Loucy (cell line): ENCODE data around the gene HAL.

Experiments
- H2AFZ ChIP-seq: fragments of 200-600 bp; sonication (generic); 2 replicates; pipeline ENCODE4 v1.6.0; 2016; ENCODE audit warnings: antibody characterized with exemption, mild to moderate bottlenecking, low read length, moderate library complexity
- H3F3A ChIP-seq: fragments of 200-600 bp; 2 replicates; pipeline ENCODE4 v1.6.0; 2016; ENCODE audit warnings: antibody characterized with exemption, low read depth, mild to moderate bottlenecking
- H3K27me3 ChIP-seq: fragments of 200-600 bp; sonication (generic); 2 replicates; pipeline ENCODE4 v1.6.1; 2014; ENCODE audit warnings: low read length, mild to moderate bottlenecking; ENCODE audit not compliant: insufficient read depth, poor library complexity, severe bottlenecking
- H3K36me3 ChIP-seq: fragments of 200-600 bp; sonication (generic); 2 replicates; pipeline ENCODE4 v1.6.1; 2016; ENCODE audit warnings: low read length; ENCODE audit not compliant: insufficient read depth
- H3K4me1 ChIP-seq: fragments of 200-600 bp; sonication (generic); 2 replicates; pipeline ENCODE4 v1.5.1; 2014; ENCODE audit warnings: low read length, mild to moderate bottlenecking; ENCODE audit not compliant: insufficient read depth, poor library complexity, severe bottlenecking
- H3K4me2 ChIP-seq: fragments of 200-600 bp; sonication (generic); 2 replicates; pipeline ENCODE4 v1.6.0; 2014; ENCODE audit warnings: antibody characterized with exemption, low read length, low read depth, mild to moderate bottlenecking; ENCODE audit not compliant: poor library complexity, severe bottlenecking
- H3K4me3 ChIP-seq: fragments of 200-600 bp; sonication (generic); 2 replicates; pipeline ENCODE4 v1.5.1; 2014; ENCODE audit warnings: low read length, mild to moderate bottlenecking, mixed read lengths; ENCODE audit not compliant: poor library complexity, severe bottlenecking
- H3K79me2 ChIP-seq: fragments of 200-600 bp; sonication (generic); 2 replicates; pipeline ENCODE4 v1.6.1; 2014; ENCODE audit warnings: low read length; ENCODE audit not compliant: insufficient read depth
- H3K9ac ChIP-seq: fragments of 200-600 bp; sonication (generic); 2 replicates; pipeline ENCODE4 v1.6.0; 2014; ENCODE audit warnings: mild to moderate bottlenecking, low read depth, low read length, moderate library complexity; ENCODE audit not compliant: poor library complexity, severe bottlenecking
- H3K9me2 ChIP-seq: fragments of 200-600 bp; sonication (generic); replicated peaks from 2 replicates; pipeline ENCODE4 v1.6.1; 2016; ENCODE audit warnings: low read depth, low read length, mixed read lengths
- H3K9me3 ChIP-seq: fragments of 200-600 bp; sonication (generic); 2 replicates; pipeline ENCODE4 v1.6.1; 2014; ENCODE audit warnings: mild to moderate bottlenecking, antibody characterized with exemption, low read length, low read depth; ENCODE audit not compliant: insufficient read depth
- H4K20me1 ChIP-seq: fragments of 200-600 bp; sonication (generic); 2 replicates; pipeline ENCODE4 v1.6.0; 2014; ENCODE audit warnings: antibody characterized with exemption, low read length, mild to moderate bottlenecking; ENCODE audit not compliant: insufficient read depth, poor library complexity, severe bottlenecking
- CTCF ChIP-seq: fragments of 200-600 bp; sonication (generic); conservative IDR thresholded peaks from 2 replicates; pipeline ENCODE4 v1.5.1; 2014; ENCODE audit warnings: mild to moderate bottlenecking, antibody characterized with exemption, low read length
- EZH2phosphoT487 ChIP-seq: fragments of 200-600 bp; IDR thresholded peaks from 2 replicates; pipeline ENCODE4 v1.6.1; 2018; ENCODE audit warnings: antibody characterized with exemption, mild to moderate bottlenecking, moderate library complexity, borderline replicate concordance

Gene HAL

GRCh38 chr12:95997276-95997675, 1.1 kb upstream of the HAL start:
- H3K9me3 ChIP-seq = no peaks in the 10 kb centered on the region
- H3F3A ChIP-seq = no peaks in the 10 kb centered on the region
- H3K9me2 ChIP-seq = no peaks in the 10 kb centered on the region
- no peak overlapping the region for H3K4me3 ChIP-seq
- no peak overlapping the region for H3K9ac ChIP-seq
- TF ChIP-seq EZH2phosphoT487 = no peak
- TF ChIP-seq CTCF = no peak
- H3K79me2 ChIP-seq = no peaks in the 10 kb centered on the region
- no peaks in the 10 kb centered on the region for H3K27me3 ChIP-seq
- no peak overlapping the region for H3K4me2 ChIP-seq
- H2AFZ ChIP-seq = no peak overlapping the region
- peaks cover 3% of the 10 kb centered on the region; the same call in 1 of the 2 replicates for H3K36me3 ChIP-seq
- no peaks in the 10 kb centered on the region for H4K20me1 ChIP-seq
- H3K4me1 ChIP-seq = no peaks in the 10 kb centered on the region

GRCh38 chr12:95995238-95996031, 709 bp downstream of the HAL start:
- no peak overlapping the region for H3K4me3 ChIP-seq
- H3K9ac ChIP-seq = no peak overlapping the region
- no peak overlapping the region for H3K4me2 ChIP-seq
- TF ChIP-seq CTCF (no peak), EZH2phosphoT487 (no peak)
- no peaks in the 10 kb centered on the region for H3K36me3 ChIP-seq
- no peak overlapping the region for H2AFZ ChIP-seq
- H4K20me1 ChIP-seq = no peaks in the 10 kb centered on the region
- H3K79me2 ChIP-seq = no peaks in the 10 kb centered on the region
- no peaks in the 10 kb centered on the region for H3K4me1 ChIP-seq
- H3K27me3 ChIP-seq = no peaks in the 10 kb centered on the region
- no peaks in the 10 kb centered on the region for H3K9me2 ChIP-seq
- H3F3A ChIP-seq = no peaks in the 10 kb centered on the region
- no peaks in the 10 kb centered on the region for H3K9me3 ChIP-seq

DNA sequence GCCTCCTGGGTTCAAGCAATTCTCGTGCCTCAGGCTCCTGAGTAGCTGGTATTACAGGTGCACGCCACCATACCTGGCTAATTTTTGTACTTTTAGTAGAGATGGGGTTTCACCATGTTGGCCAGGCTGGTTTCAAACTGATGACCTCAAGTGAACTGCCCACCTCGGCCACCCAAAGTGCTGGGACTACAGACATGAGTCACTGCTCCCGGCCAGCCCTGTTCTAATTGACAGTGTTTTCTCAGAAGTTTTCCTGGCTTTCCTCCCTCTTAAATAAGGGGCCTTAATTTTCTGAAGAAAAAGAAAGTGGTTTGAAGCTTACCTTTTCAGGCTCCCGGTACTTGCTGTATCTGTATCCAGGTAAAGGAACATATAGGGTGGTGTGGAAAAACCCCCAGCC, 1.7 kb downstream of the HAL start:
- H3K4me2 ChIP-seq = no peak overlapping the region
- no peaks in the 10 kb centered on the region for H3K79me2 ChIP-seq
- no peak for TF ChIP-seq CTCF
- no peak for TF ChIP-seq EZH2phosphoT487
- H3K4me1 ChIP-seq = peaks cover 4% of the 10 kb centered on the region
- no peaks in the 10 kb centered on the region for H3K9me3 ChIP-seq
- H3K9me2 ChIP-seq = no peaks in the 10 kb centered on the region
- H3K27me3 ChIP-seq = no peaks in the 10 kb centered on the region
- no peaks in the 10 kb centered on the region for H3F3A ChIP-seq
- H3K4me3 ChIP-seq = no peak overlapping the region
- H4K20me1 ChIP-seq = no peaks in the 10 kb centered on the region
- no peak overlapping the region for H3K9ac ChIP-seq
- H2AFZ ChIP-seq = no peak overlapping the region
- H3K36me3 ChIP-seq = no peaks in the 10 kb centered on the region
